Activated CD4-positive, alpha-beta T cell treated with anti-CD3 and anti-CD28 coated beads for 24 hours (primary cell): ENCODE results near the gene PRDX2.
"Not testable (repeated sequence)": the region's sequence is repeated elsewhere in the genome, so short reads cannot be mapped to it uniquely, and the experiment has no call there.

Experiments used
- DNase-seq, 2 donors: peaks; one replicate each; pipeline ENCODE4 v3.0.0-alpha.2; 2020; ENCODE audit warnings: low read depth in 2 of 2

PRDX2 gene

DNA sequence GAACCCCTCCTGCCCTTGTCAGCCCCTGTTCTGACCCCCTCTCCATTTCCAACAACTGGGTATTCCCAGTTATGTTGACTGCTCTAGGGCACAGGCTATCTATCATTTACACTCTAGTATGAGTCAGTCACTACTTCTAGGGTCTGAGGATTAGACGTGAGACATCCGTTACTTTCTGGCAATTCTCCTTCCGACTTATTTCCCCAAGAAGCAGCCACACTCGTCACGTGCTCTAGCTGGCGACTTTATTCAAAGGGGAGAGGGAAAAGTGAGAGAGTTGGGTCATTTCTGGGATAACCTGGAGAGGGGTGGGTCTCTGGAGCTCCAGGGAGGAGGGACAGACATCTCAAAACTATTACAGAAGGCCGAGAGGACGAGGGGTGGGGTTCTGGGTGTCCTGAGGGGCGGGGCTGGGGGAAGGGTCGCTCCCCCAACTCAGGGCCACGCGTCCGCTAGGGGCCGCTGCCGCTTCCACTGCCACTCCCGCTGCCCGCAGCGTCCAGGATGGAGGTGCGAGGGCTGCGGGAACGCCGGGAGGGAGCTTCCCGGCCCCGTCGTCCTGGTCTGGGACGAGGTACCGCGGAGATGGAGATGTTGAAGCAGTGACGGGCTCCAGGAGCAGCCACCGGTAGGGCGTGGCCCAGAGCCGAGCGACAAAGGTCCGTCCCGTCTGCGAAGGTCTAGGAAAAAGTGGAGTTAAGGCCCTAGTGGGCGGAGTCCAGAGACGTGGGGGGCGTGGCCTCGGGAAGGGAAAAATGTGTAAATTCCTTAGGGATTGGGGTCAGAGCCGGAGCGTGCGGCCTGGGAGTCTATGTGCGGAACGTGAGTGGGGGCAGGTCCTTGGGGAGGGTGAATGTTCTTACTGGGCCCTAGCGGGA lies 23.9 kb upstream of the PRDX2 start:
- DNase-seq, result no peak

DNA sequence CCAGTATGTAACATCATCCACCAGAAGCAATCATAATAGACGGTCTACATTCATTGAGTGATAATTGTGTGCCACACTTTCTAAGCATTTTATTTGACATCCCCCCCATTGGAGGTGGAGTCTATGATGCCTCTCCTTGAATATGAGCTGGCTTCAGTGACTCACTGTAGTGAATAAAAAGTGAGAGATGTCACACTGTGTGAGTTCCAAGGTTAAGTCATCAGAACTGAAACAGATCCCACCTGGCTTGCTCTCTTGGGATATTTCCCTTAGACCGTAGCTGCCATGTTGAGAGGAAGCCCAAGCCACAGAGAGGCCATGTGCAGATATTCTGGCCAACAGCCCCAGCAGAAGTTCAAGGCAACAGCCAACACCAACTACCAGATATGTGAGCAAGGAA lies 20.2 kb upstream of the PRDX2 start:
- no peak for DNase-seq

DNA sequence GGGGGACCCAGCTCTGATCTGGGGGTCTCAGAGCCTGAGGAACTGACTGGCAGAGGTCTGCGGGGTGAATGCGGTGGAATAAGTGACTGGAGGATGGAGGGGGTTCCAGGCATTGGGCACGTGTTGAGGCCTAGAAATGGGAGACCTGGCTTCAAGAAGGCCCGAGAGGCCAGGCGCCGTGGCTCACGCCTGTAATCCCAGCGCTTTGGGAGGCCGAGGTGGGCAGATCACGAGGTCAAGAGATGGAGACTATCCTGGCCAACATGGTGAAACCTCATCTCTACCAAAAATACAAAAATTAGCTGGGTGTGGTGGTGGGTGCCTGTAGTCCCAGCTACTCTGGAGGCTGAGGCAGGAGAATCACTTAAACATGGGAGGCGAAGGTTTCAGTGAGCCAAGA lies 16.2 kb upstream of the PRDX2 start:
- not testable (repeated sequence) for DNase-seq

DNA sequence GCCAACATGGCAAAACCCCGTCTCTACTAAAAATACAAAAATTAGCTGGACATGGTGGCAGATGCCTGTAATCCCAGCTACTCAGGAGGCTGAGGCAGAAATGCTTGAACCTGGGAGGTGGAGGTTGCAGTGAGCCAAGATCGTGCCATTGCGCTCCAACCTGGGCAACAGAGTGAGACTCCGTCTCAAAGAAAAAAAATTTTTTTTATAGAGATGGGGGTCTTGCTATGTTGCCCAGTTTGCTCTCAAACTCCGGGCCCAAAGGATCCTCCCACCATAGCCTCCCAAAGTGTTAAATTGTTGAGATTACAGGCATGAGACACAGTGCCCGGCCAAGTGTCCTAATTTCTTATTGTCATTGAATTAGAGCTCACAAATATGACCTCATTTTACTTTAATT lies 15.6 kb upstream of the PRDX2 start:
- not testable (repeated sequence) for DNase-seq

DNA sequence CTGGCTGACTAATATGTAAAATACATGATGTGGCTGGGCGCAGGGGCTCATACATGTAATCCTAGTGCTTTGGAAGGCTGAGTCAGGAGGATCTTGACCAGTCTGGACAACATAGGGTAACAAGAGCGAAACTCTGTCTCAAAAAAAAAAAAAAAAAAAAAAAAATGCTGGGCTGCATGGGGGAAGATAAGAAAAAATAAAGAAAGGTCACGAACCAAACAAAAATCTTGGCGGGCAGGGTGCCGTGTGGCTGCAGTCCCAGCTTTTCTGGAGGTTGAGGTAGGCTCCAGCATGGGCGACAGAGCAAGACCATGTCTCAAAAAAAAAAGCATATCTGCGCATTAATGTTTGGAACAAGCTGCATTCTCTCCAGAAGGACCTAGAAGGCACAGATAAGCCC lies 13.5 kb upstream of the PRDX2 start:
- no peak for DNase-seq

DNA sequence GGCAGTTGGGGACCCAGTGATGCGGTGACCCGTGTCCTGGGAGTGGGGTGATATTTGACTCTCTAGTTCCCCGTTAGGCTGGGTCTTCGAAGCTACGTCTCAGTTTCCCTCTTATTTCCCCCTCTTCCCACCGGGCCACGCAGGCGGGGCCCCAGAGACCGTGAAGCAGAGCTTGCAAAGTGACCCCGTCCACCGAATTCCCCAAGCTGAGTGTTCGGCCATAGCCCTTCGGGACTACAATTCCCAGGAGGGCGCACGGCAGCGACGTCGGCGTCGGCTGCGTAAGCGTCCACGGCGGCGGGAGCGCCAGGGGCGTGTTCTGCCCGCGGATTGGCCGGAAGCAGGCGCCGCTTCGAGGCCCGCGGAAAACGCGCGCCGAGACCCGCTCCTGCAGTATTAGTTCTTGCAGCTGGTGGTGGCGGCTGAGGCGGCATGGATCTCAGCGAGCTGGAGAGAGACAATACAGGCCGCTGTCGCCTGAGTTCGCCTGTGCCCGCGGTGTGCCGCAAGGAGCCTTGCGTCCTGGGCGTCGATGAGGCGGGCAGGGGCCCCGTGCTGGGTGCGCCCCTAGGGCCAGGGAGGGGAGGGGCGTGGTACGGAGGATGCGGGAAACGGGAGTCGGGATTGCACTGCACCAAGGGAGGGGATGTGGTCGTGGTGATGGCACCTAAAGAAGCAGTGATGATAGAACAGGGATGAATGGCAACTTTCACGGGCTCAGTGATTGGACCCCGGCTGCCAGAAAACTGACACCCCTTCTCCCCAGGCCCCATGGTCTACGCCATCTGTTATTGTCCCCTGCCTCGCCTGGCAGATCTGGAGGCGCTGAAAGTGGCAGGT lies 4.9 kb upstream of the PRDX2 start, which contains the start of gene RNASEH2A:
RNASEH2A (plus strand) TSS at position 343 of the 840 bp plus-strand sequence; CDS start at position 433, 90 bp downstream.
- peak; percentile 78 to 84 for DNase-seq

DNA sequence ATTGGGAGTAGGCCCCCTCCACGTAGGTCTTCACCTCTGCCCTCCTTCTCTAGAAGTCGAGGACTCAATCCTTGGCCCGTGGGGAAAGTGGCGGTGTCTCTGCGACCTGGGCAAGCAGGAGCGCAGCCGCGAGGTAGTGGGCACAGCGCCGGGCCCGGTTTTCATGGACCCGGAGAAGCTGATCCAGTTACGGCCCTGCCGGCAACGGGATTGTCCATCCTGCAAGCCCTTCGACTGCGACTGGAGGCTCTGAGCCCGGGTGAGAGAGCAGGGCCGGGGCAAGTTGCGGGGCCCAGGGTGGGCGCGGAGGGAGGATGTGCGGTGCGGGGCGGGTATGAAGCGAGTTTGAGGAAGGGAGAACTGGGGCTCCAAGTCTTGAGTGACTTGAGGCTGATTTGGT lies 2.5 kb upstream of the PRDX2 start:
- no peak for DNase-seq

DNA sequence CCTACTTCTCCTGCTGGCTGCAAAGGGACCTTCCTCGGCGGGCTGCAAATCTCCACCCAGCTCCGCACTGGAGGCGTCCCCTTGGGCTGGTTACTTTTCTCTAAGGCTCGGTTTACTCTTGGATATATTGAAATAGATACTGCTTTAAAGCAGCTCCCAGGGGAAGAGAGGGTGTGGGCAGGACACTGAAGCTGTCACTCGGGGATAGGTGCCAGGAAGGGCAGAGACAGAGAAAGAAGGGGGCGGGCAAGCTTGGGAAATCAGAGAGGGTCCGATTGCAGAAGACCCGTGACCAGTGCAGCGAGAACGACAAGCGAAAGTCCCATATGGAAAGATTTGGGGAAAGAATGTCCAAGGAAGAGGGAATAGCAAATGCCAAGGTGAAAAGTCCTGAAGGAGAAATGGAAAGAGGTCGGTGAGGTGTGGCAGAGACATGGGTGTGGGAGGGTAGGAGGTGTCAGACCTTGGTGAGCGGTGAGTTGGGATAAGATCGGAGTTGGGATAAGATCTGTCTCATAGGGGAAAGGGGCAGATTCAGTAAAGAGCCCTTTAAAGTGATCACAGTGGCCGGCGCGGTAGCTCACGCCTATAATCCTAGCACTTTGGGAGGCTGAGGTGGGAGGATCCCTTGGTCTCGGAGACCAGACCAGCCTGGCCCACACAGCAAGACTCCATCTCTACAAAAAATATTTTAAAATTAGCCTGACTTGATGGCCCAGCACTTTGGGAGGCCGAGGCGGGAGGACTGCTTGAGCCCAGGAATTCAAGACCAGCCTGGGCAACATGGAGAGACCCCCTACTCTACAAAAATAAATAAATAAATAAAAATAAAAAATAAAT lies 887 bp upstream of the PRDX2 start:
- no peak for DNase-seq

DNA sequence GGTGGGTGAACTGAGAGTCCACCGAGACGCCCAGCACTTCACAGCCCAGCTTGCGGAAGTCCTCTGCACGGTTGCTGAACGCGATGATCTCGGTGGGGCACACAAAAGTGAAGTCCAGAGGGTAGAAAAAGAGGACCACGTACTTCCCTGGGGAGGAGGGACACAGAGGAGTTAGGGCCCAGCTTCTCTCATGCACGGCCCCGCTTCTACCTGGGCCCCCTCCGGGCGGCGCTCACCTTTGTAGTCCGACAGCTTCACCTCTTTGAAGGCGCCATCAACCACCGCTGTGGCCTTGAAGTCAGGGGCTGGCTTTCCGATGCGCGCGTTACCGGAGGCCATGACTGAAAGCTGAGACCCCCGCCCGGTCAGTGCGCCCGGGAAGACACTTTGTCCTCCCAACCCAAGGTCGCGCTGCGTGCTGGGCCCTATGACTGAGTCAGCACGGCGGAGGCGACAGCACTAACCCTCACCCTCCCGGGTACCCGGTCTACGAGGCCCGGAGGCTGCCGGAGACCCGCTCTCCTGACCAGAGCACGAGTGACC lies 606 bp downstream of the PRDX2 start:
- no peak for DNase-seq

DNA sequence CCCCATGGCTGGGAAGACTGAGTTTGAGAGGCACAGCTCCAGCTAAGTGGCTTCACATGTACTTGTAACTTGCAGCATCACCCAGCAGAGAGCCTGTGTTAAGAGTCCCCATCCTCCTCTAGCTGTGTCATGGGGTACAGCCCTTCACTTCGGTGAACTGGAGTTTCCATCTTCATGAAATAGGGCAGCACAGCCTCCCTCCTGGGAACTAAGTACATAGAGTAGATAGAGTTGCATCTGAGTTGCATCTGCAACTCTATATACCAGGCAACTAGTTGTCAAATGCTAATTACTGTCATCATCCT lies 1.2 kb downstream of the PRDX2 start:
- DNase-seq, result no peak

DNA sequence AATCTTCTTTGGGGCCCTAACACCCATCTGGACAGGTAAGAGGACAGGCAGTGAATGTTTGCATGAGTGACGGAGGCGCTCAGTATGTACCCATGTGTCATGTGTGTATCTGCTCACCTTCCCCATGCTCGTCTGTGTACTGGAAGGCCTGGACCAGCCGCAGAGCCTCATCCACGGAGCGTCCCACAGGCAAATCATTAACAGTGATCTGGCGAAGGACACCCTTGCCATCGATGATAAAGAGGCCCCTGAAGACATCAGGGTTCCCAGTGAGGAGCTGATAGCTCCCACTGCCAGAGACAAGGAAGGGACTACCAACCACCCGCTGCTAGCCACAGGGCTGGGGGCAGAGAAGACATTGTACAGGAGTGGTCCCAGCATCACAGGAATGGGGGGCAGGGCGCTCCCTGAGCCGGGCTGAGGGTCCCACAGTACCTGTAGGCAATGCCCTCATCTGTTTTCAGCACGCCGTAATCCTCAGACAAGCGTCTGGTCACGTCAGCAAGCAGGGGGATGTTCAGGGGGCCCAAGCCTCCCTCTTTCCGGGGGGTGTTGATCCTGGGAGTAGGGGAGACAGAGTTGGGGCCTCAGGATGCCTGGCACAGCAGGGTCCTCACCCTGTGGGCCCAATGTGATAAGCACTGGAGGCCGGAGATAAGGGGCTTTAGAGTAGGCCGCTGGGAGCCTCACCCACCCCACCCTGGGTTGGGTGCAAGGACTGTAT lies 1.7 kb downstream of the PRDX2 start:
- DNase-seq, result no peak

DNA sequence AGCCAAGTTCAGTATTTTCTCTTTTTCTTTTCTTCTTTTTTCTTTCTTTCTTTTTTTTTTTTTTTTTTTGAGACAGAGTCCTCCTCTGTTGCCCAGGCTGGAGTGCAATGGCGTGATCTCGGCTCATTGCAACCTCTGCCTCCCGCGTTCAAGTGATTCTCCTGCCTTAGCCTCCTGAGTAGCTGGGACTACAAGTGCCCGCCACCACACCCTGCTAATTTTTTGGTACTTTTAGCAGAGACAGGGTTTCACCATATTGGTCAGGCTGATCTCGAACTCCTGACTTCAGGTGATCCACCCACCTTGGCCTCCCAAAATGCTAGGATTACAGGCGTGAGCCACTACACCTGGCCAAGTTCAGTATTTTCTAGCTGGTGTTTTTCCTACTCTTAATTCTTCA lies 4.0 kb downstream of the PRDX2 start:
- not testable (repeated sequence) for DNase-seq

DNA sequence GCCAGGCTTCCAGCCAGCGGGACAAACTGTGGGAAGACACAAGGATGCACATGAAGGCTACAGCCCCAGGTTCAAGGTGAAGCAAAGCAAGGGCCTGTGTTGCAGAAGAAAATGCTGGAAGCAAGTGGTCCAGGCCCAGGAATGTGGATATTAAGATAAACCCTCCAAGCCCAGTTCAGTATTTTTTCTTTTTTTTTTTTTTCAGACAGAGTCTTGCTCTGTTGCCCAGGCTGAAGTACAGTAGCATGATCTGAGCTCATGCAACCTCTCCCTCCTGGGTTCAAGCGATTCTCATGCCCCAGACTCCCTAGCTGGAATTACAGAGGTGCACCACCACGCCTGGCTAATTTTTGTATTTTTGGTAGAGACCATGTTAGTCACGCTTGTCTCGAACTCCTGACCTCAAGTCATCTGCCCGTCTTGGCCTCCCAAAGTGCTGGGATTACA lies 4.4 kb downstream of the PRDX2 start:
- no peak for DNase-seq

DNA sequence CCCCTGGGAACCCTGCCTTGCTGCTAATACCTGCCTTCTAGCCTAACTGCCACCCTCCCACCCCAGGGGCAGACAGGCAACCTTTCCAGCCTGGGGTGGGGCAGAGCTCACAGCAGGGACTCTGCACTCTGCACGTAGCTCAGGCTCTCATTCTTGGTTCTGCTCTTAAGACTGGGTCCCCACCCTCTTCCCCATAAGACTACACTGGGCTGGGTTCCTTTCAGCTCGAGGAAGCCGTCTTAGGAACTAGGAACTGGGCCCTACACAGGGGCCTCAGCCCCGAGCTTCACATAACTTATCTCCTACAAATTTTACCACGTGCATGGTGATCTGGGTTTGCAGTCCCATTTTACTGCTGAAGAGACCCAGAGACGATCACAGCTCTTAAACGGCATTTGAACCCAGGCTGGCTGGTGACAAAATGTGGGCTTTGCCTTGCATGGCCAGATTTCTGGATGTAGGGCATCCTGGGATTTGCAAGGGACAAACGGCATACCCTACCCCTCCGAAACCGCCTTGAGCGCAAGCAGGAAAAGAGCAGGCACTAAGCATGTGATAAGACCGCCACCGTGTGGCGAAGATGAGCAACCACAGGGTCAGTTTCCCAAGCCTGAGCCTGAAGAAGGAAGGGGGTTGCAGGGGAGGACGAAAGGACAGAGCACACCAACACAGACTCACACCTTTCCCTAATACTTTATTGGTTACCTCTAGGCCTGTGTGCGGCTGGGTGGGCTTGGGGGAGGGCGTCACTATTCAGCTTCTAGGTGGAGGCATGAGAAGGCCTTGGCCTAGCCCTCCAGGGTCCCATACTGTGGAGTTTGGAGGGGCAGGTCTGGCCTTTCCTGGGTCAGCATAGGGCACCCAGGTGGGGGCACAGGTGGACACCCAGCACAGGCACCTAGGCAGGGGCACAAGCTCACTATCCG lies 5.2 kb downstream of the PRDX2 start:
- DNase-seq, result peak in 1 of 2 donors; percentile 68

DNA sequence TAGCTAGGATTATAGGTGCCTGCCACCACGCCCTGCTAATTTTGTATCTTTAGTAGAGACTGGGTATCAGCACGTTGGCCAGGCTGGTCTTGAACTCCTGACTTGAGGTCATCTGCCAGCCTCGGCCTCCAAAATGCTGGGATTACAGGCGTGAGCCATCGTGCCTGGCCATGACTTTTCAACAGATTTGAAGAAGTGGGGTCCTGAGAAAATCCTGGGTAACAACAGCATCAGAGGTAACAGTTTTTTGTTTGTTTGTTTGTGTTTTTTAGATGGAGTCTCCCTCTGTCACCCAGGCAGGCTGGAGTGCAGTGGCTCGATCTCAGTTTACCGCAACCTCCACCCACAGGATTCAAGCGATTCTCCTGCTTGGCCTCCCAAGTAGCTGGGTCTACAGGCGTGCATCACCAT lies 6.6 kb downstream of the PRDX2 start:
- DNase-seq, result no peak

DNA sequence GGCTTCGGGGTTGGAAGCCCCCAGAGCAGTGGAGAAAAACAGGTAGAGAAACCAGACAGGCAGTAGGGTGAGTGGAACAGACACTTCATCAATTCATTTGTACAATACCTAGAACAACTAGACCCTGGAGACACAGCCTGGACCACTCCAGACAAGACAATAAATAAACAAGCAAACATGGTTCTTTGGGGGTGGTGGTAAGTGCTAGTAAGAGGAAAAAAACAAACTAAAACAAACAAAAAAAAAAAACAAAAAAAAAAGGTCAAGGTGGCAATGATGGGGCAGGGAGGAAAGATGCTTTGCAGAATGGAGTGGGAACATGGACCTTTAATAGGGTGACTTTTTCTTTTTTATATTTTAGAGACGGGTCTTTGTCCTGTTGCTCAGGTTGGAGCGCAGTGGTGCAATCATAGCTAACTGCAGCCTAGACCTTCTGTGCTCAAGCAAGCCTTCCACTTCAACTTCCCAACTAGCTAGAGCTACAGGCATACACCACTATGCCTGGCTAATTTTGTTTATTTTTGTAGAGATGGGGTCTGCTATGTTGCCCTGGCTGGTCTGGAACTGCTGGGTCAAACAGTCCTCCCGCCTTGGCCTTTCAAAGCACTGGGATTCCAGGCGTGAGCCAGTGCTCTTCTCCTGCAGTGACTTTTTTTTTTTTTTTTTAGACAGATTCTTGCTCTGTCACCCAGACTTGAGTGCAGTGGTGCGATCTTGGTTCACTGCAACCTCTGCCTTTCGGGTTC lies 7.2 kb downstream of the PRDX2 start:
- no peak for DNase-seq

DNA sequence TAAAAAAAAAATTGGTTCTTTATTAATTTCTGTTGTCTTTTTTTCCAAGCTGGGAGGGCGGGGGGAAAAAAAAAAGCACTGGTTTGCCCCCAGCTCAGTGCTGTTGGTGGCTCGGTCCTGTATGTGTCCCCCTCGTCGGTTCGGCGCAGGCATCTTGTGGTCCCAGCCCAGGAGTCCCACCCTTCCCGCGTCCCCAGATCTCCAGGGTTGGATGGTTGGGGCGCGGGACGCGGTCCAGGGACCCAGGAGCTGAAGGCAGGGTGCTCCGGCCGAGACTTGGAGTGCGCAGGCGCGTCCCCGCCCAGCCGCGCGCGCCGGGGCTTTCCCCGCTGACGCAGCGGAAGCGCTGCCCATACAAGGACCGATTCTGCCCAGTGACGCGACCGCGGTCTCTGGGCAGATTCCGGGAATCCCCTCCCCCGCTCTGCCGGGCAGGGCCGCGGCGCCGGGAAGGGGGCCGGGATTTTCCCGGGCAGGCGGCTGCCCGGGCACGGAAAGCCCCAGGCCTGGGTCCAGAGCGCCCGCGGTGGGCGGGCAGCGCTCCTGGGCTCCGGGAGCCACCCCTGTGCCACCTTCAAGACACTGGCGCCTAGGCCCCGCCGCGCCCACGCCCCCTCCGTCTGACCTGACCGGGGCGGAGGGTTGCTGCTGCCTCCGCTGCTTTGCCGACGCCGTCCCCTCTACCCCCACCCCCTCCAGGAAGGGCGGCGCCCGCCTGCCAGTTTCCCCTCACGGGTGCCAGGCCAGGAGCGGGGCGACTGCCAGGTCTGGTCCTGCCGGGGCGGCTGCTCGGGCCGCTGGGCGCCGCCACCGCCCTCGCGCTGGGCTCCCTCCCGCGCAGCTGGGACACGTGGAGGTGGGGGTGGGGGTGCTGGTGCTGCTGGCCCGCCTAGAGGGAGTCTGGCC lies 8.1 kb downstream of the PRDX2 start:
- DNase-seq, result peak; percentile 86 to 87

DNA sequence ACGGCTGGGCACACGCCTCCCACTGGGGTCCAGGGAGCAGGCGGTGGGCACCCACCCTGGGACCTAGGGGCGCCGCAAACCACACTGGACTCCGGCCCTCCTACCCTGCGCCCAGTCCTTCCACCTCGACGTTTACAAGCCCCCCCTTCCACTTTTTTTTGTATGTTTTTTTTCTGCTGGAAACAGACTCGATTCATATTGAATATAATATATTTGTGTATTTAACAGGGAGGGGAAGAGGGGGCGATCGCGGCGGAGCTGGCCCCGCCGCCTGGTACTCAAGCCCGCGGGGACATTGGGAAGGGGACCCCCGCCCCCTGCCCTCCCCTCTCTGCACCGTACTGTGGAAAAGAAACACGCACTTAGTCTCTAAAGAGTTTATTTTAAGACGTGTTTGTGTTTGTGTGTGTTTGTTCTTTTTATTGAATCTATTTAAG lies 8.7 kb downstream of the PRDX2 start:
- no peak for DNase-seq
